CD14-positive monocyte (primary cell): ENCODE data around the gene PTPRN2. TPM values are rescaled to one million over a fixed set of nuclear protein-coding genes. Genes with fewer than 3 reads are reported as not detected.

Experiments
- DNase-seq, 3 donors: peaks; one replicate each; pipeline ENCODE4 v3.0.0-alpha.2; 2011 to 2022
- H2AFZ ChIP-seq: 2 replicates; pipeline ENCODE4 v1.6.0; 2012; ENCODE audit warnings: mild to moderate bottlenecking, low read depth, low read length, inconsistent platforms; ENCODE audit not compliant: insufficient read depth, poor library complexity, severe bottlenecking
- H3K27ac ChIP-seq, 2 donors: 1 replicate in 1 of 2; 2 replicates in 1 of 2; pipeline ENCODE4 v1.5.1; 2012 to 2013; ENCODE audit warnings: low read length in 2 of 2, control low read depth in 1 of 2, inconsistent platforms in 1 of 2, low read depth in 1 of 2, mild to moderate bottlenecking in 1 of 2
- H3K27me3 ChIP-seq, 2 donors: one replicate each; pipeline versions ENCODE4 v1.6.0 to v1.6.1; 2011 to 2013; ENCODE audit warnings: low read length in 2 of 2; ENCODE audit not compliant: control insufficient read depth in 2 of 2, insufficient read depth in 2 of 2
- H3K36me3 ChIP-seq, 2 donors: replicated peaks in 1 of 2; 1 replicate in 1 of 2; 2 replicates in 1 of 2; pipeline versions ENCODE4 v1.5.1 to v1.6.1; 2012 to 2013; ENCODE audit warnings: low read length in 2 of 2, control low read depth in 1 of 2, inconsistent platforms in 1 of 2, mild to moderate bottlenecking in 1 of 2; ENCODE audit not compliant: insufficient read depth in 2 of 2, control insufficient read depth in 1 of 2
- H3K4me1 ChIP-seq, 2 donors: 1 replicate in 1 of 2; 2 replicates in 1 of 2; pipeline versions ENCODE4 v1.5.1 to v1.6.1; 2012 to 2013; ENCODE audit warnings: low read length in 2 of 2, control low read depth in 1 of 2, inconsistent platforms in 1 of 2, mild to moderate bottlenecking in 1 of 2, moderate library complexity in 1 of 2; ENCODE audit not compliant: insufficient read depth in 2 of 2, control insufficient read depth in 1 of 2
- H3K4me2 ChIP-seq: replicated peaks from 2 replicates; pipeline ENCODE3; 2012; ENCODE audit warnings: low read length, moderate library complexity, mild to moderate bottlenecking; ENCODE audit not compliant: poor library complexity, severe bottlenecking; ENCODE audit errors: extremely low read depth
- H3K4me3 ChIP-seq, 3 experiments: fragments of 200-600 bp in 1 of 3; sonication (generic) in 1 of 3; replicated peaks in 1 of 3; 1 replicate in 2 of 3; 2 replicates in 1 of 3; pipeline ENCODE4 v1.5.1; 2011 to 2013; ENCODE audit warnings: low read length in 3 of 3, mild to moderate bottlenecking in 3 of 3, control low read depth in 2 of 3, low read depth in 2 of 3, inconsistent platforms in 1 of 3, moderate library complexity in 1 of 3
- H3K79me2 ChIP-seq: 2 replicates; pipeline ENCODE4 v1.6.0; 2012; ENCODE audit warnings: mild to moderate bottlenecking, control low read depth, inconsistent platforms, low read length, moderate library complexity; ENCODE audit not compliant: insufficient read depth
- H3K9ac ChIP-seq: 2 replicates; pipeline ENCODE4 v1.6.0; 2017; ENCODE audit warnings: low read length, mild to moderate bottlenecking; ENCODE audit not compliant: insufficient read depth, poor library complexity, severe bottlenecking
- H3K9me3 ChIP-seq, 2 donors: replicated peaks in 1 of 2; 1 replicate in 1 of 2; 2 replicates in 1 of 2; pipeline versions ENCODE4 v1.5.1 to v1.6.1; 2012 to 2013; ENCODE audit warnings: low read length in 2 of 2, control low read depth in 1 of 2; ENCODE audit not compliant: control insufficient read depth in 1 of 2, insufficient read depth in 1 of 2
- H4K20me1 ChIP-seq: 2 replicates; pipeline ENCODE4 v1.6.0; 2012; ENCODE audit warnings: mild to moderate bottlenecking, low read length, control low read depth, moderate library complexity; ENCODE audit not compliant: insufficient read depth
- H3K27ac Mint-ChIP-seq, 7 donors: one replicate each; pipeline ENCODE4 v1.8.0; 2020; ENCODE audit warnings: mild to moderate bottlenecking in 7 of 7, mixed read lengths in 7 of 7, moderate library complexity in 6 of 7, inconsistent platforms in 2 of 7
- H3K27me3 Mint-ChIP-seq, 3 donors: one replicate each; pipeline ENCODE4 v1.8.0; 2021 to 2022; ENCODE audit warnings: low read depth in 3 of 3, mild to moderate bottlenecking in 3 of 3, mixed read lengths in 3 of 3, moderate library complexity in 3 of 3, inconsistent platforms in 1 of 3
- H3K36me3 Mint-ChIP-seq, 2 donors: one replicate each; pipeline ENCODE4 v1.8.0; 2020; ENCODE audit warnings: mixed read lengths in 2 of 2, inconsistent platforms in 1 of 2, mild to moderate bottlenecking in 1 of 2
- H3K4me1 Mint-ChIP-seq: one replicate; pipeline ENCODE4 v1.8.0; 2020; ENCODE audit warnings: mild to moderate bottlenecking, mixed read lengths
- H3K4me3 Mint-ChIP-seq, 2 donors: one replicate each; pipeline ENCODE4 v1.8.0; 2020; ENCODE audit warnings: mild to moderate bottlenecking in 2 of 2, mixed read lengths in 2 of 2, moderate library complexity in 1 of 2
- H3K9me3 Mint-ChIP-seq, 7 donors: one replicate each; pipeline ENCODE4 v1.8.0; 2020 to 2022; ENCODE audit warnings: mixed read lengths in 7 of 7, mild to moderate bottlenecking in 6 of 7, moderate library complexity in 6 of 7, inconsistent platforms in 2 of 7
- CTCF ChIP-seq: fragments of 200-600 bp; IDR thresholded peaks from one replicate; pipeline ENCODE4 v1.8.0; 2022; ENCODE audit warnings: antibody characterized with exemption, mild to moderate bottlenecking
- WGBS: methylation state at CpG from one replicate; pipeline ENCODE4 v1.1.5; 2013; ENCODE audit warnings: missing lambda C conversion rate; ENCODE audit not compliant: insufficient coverage; 5-methylcytosine and 5-hydroxymethylcytosine counted together
- intact Hi-C, 2 donors: fragments of 100-400 bp; cut with micrococcal nuclease; formaldehyde crosslinking; loops; one replicate each; pipeline versions ENCODE4 v1.15.0 to v1.15.1; 2023
- polyA plus RNA-seq, 3 donors: library from polyadenylated mRNA; depleted of rRNA in 1 of 3; unstranded in 2 of 3; stranded (reverse) in 1 of 3; fragments of 300-500 nt in 2 of 3; fragments of >200 nt in 1 of 3; fragmentation: Illumina TruSeq in 2 of 3; gene quantifications; 1 replicate in 2 of 3; 2 replicates in 1 of 3; pipeline ENCODE4 v1.2.3, GENCODE V29; 2012 to 2021

Gene PTPRN2
- polyA plus RNA-seq, 3 donors: 0.25 to 1.4 (median 0.97) TPM

- Histone ChIP-seq H3K27me3 (no peaks in the 10 kb centered on the region), H3K36me3 (no peaks in the 10 kb centered on the region), H3K27ac (no peak overlapping the region), H3K79me2 (no peaks in the 10 kb centered on the region), H4K20me1 (no peaks in the 10 kb centered on the region), H2AFZ (no peak overlapping the region), H3K4me2 (no peak overlapping the region), H3K4me1 (no peaks in the 10 kb centered on the region), H3K9me3 (peaks cover 48 to 62% of the 10 kb centered on the region in 2 donors), H3K9ac (no peak overlapping the region), H3K4me3 (no peak overlapping the region)
- no peak overlapping the region for H3K4me3 Mint-ChIP-seq
- no peak for DNase-seq
- intact Hi-C loops: no loop called here
- no peaks in the 10 kb centered on the region for H3K36me3 Mint-ChIP-seq
- H3K4me1 Mint-ChIP-seq: no peaks in the 10 kb centered on the region
- WGBS: 92% methylated on average over 4 of the region's 4 CpGs
- no peak for TF ChIP-seq CTCF
- no peaks in the 10 kb centered on the region for H3K27me3 Mint-ChIP-seq
- H3K27ac Mint-ChIP-seq: no peak overlapping the region
- peaks cover 30 to 69% (median 43%) of the 10 kb centered on the region in 7 donors for H3K9me3 Mint-ChIP-seq
Observed at GRCh38 chr7:158327012-158327411, 260.6 kb downstream of the PTPRN2 start.

GRCh38 chr7:158325530-158326381, 261.9 kb downstream of the PTPRN2 start:
- intact Hi-C loops: no loop called here
- no peak overlapping the region for H3K27ac Mint-ChIP-seq
- H3K4me3 Mint-ChIP-seq: no peak overlapping the region
- no peaks in the 10 kb centered on the region for H3K4me1 ChIP-seq
- H3K36me3 ChIP-seq: no peaks in the 10 kb centered on the region
- H3K27me3 ChIP-seq: no peaks in the 10 kb centered on the region
- 63% methylated on average over 26 of the region's 27 CpGs for WGBS
- H3K4me1 Mint-ChIP-seq: no peaks in the 10 kb centered on the region
- no peak overlapping the region for H3K4me2 ChIP-seq
- H3K9me3 ChIP-seq: peaks cover 42 to 62% of the 10 kb centered on the region in 2 donors
- H3K79me2 ChIP-seq: no peaks in the 10 kb centered on the region
- H3K27me3 Mint-ChIP-seq: no peaks in the 10 kb centered on the region
- no peak overlapping the region for H2AFZ ChIP-seq
- DNase-seq: no peak
- H4K20me1 ChIP-seq: no peaks in the 10 kb centered on the region
- H3K9me3 Mint-ChIP-seq: peaks cover 20 to 69% (median 41%) of the 10 kb centered on the region in 7 donors
- no peak overlapping the region for H3K9ac ChIP-seq
- H3K4me3 ChIP-seq: no peak overlapping the region
- no peaks in the 10 kb centered on the region for H3K36me3 Mint-ChIP-seq
- no peak overlapping the region for H3K27ac ChIP-seq
- TF ChIP-seq CTCF: no peak
